Nephron progenitor cell (in vitro differentiated cells): ENCODE data around the gene PLXNA4.

Experiments used
- DNase-seq: peaks from one replicate; pipeline ENCODE4 v3.0.0; 2021
- H3K27ac Mint-ChIP-seq: 2 replicates; pipeline ENCODE4 v1.8.0; 2021; ENCODE audit warnings: mild to moderate bottlenecking, moderate library complexity, mixed read lengths
- H3K27me3 Mint-ChIP-seq: 2 replicates; pipeline ENCODE4 v1.8.0; 2021; ENCODE audit warnings: mild to moderate bottlenecking, low read depth, mixed read lengths; ENCODE audit not compliant: poor library complexity
- H3K36me3 Mint-ChIP-seq: 2 replicates; pipeline ENCODE4 v1.8.0; 2021; ENCODE audit warnings: low read depth, mixed read lengths
- H3K4me1 Mint-ChIP-seq: 2 replicates; pipeline ENCODE4 v1.8.0; 2021; ENCODE audit warnings: mixed read lengths
- H3K4me3 Mint-ChIP-seq: 2 replicates; pipeline ENCODE4 v1.8.0; 2021; ENCODE audit warnings: mild to moderate bottlenecking, moderate library complexity, mixed read lengths
- H3K9me3 Mint-ChIP-seq: 2 replicates; pipeline ENCODE4 v1.8.0; 2021; ENCODE audit warnings: mild to moderate bottlenecking, moderate library complexity, mixed read lengths
- TF ChIP-seq, protein P1 (sequence below): fragments of 200-600 bp; sonication (generic); IDR thresholded peaks from 2 replicates; pipeline ENCODE4 v1.5.0; 2021; ENCODE audit warnings: antibody characterized with exemption

PLXNA4 gene

DNA sequence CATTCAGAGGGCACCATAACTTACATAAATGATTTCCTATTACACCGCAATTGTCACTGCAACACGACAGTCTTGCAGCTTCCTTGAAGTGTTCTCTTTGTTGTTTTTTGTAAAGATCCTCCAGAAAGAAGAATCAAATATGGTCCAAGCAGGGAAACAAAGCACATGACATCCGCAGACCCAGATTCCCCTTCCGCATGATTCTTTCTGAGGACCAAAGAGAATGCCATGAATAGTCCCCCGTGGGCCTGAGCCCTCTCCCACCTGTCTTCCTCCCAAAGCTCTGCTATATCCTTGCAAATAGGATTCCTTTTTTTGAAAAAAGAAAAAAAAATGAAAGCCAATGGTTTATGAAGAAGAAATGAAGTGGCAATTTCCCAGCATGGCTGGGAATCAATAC is 10.8 kb downstream of the PLXNA4 start:
- no peak for DNase-seq
- Mint-ChIP-seq H3K27me3 (peaks cover 97% of the 10 kb centered on the region), H3K36me3 (no peaks in the 10 kb centered on the region), H3K4me1 (peaks cover 7% of the 10 kb centered on the region), H3K27ac (no peak overlapping the region), H3K4me3 (no peak overlapping the region), H3K9me3 (peaks cover 10% of the 10 kb centered on the region)
- TF ChIP-seq, protein P1, sequence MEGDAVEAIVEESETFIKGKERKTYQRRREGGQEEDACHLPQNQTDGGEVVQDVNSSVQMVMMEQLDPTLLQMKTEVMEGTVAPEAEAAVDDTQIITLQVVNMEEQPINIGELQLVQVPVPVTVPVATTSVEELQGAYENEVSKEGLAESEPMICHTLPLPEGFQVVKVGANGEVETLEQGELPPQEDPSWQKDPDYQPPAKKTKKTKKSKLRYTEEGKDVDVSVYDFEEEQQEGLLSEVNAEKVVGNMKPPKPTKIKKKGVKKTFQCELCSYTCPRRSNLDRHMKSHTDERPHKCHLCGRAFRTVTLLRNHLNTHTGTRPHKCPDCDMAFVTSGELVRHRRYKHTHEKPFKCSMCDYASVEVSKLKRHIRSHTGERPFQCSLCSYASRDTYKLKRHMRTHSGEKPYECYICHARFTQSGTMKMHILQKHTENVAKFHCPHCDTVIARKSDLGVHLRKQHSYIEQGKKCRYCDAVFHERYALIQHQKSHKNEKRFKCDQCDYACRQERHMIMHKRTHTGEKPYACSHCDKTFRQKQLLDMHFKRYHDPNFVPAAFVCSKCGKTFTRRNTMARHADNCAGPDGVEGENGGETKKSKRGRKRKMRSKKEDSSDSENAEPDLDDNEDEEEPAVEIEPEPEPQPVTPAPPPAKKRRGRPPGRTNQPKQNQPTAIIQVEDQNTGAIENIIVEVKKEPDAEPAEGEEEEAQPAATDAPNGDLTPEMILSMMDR: no peak

DNA sequence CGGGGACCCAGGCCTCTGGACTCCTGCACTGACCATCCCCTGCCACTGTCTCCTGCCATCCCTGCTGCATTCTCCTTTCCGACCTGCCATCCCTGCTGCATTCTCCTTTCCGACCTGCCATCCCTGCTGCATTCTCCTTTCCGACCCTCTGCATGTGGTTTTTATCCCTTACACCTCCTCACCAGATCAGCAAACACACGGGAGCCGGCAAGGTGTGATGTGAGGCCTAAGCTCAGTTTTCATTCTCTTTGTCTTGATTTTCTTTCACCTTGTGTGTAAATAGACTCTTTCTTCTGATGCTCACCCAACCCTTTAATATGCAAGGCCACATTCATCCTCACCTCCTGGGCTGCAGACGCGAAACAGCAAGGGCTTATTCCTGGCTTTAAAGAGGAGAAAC is 11.4 kb downstream of the PLXNA4 start:
- H3K27ac Mint-ChIP-seq: no peak overlapping the region
- no peaks in the 10 kb centered on the region for H3K36me3 Mint-ChIP-seq
- no peak overlapping the region for H3K4me3 Mint-ChIP-seq
- H3K27me3 Mint-ChIP-seq: peaks cover 97% of the 10 kb centered on the region
- no peak for DNase-seq
- peaks cover 10% of the 10 kb centered on the region for H3K9me3 Mint-ChIP-seq
- TF ChIP-seq, protein P1: no peak
- H3K4me1 Mint-ChIP-seq: peaks cover 7% of the 10 kb centered on the region

- Mint-ChIP-seq H3K36me3 (no peaks in the 10 kb centered on the region), H3K4me1 (peaks cover 9% of the 10 kb centered on the region), H3K27me3 (peaks cover 100% of the 10 kb centered on the region), H3K4me3 (no peak overlapping the region), H3K9me3 (peaks cover 10% of the 10 kb centered on the region), H3K27ac (no peak overlapping the region)
- TF ChIP-seq, protein P1: no peak
- DNase-seq: no peak
Measured at GRCh38 chr7:132564090-132564489, 12.2 kb downstream of the PLXNA4 start.

DNA sequence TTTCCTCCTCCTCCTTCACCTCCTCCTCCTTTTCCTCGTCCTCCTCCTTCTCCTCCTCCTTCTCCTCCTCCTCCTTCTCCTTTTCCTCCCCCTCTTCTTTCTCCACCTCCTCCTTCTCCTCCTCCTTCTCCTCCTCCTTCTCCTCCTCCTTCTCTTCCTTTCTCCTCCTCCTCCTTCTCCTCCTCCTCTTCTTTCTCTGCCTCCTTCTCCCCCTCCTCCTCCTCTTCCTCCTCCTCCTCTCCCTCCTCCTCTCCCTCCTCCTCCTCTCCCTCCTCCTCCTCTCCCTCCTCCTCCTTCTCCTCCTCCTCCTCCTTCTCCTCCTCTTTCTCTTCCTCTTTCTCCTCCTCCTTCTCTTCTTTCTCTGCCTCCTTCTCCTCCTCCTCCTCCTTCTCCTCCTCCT is 13.6 kb downstream of the PLXNA4 start:
- H3K4me1 Mint-ChIP-seq: peaks cover 13% of the 10 kb centered on the region
- no peak overlapping the region for H3K4me3 Mint-ChIP-seq
- peaks cover 93% of the 10 kb centered on the region for H3K27me3 Mint-ChIP-seq
- no peak overlapping the region for H3K27ac Mint-ChIP-seq
- no peaks in the 10 kb centered on the region for H3K36me3 Mint-ChIP-seq
- TF ChIP-seq, protein P1: no peak
- peaks cover 10% of the 10 kb centered on the region for H3K9me3 Mint-ChIP-seq
- no peak for DNase-seq

DNA sequence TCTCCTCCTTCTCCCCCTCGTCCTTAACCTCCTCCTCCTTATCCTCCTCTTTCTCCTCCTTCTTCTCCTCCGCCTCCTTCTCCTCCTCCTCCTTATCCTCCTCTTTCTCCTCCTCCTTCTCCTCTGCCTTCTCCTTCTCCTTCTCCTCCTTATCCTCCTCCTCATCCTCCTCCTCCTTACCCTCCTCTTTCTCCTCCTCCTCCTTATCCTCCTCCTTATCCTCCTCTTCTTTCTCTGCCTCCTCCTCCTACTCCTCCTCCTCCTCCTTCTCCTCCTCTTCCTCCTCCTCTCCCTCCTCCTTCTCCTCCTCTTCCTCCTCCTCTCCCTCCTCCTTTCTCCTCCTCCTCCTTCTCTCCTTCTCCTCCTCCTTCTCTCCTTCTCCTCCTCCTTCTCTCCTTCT is 14.5 kb downstream of the PLXNA4 start:
- no peak for DNase-seq

More for the DNA sequence above, 14.5 kb downstream of the PLXNA4 start:
- Mint-ChIP-seq H3K27me3 (peaks cover 89% of the 10 kb centered on the region), H3K36me3 (no peaks in the 10 kb centered on the region), H3K27ac (no peak overlapping the region), H3K9me3 (peaks cover 10% of the 10 kb centered on the region), H3K4me3 (no peak overlapping the region), H3K4me1 (peaks cover 10% of the 10 kb centered on the region)
- TF ChIP-seq, protein P1: no peak
